K562 (cell line): Measurements from ENCODE around the gene PPFIA3. TPM values are rescaled to one million over a fixed set of nuclear protein-coding genes. Genes with fewer than 3 reads are reported as not detected.

ENCODE experiments used
- CBFA2T2 ChIP-seq: fragments of 450-650 bp; conservative IDR thresholded peaks from 2 replicates; pipeline ENCODE4 v1.6.1; 2017; ENCODE audit warnings: mild to moderate bottlenecking
- CBFB ChIP-seq: sonication (generic); formaldehyde crosslinking; IDR thresholded peaks from 2 replicates; pipeline ENCODE4 v1.4.0; 2020; ENCODE audit warnings: mild to moderate bottlenecking, missing genetic modification reagents
- E2F3 ChIP-seq: fragments of 250-450 bp; sonication (Bioruptor Pico); IDR thresholded peaks from 2 replicates; pipeline ENCODE4 v1.4.0; 2020; ENCODE audit warnings: mild to moderate bottlenecking
- EP400 ChIP-seq: fragments of 450-650 bp; IDR thresholded peaks from 2 replicates; pipeline ENCODE4 v1.6.1; 2017; ENCODE audit warnings: antibody characterized with exemption, mild to moderate bottlenecking, moderate library complexity
- HLTF ChIP-seq: fragments of 450-650 bp; IDR thresholded peaks from 2 replicates; pipeline ENCODE4 v1.6.1; 2016
- HOXB6 ChIP-seq: fragments of 250-450 bp; sonication (Bioruptor Pico); IDR thresholded peaks from 2 replicates; pipeline ENCODE4 v1.5.1; 2022; ENCODE audit warnings: mild to moderate bottlenecking, borderline replicate concordance
- KAT8 ChIP-seq: fragments of 450-650 bp; IDR thresholded peaks from 2 replicates; pipeline ENCODE4 v1.6.1; 2016; ENCODE audit warnings: low read depth, mild to moderate bottlenecking
- KHSRP ChIP-seq: fragments of 450-650 bp; IDR thresholded peaks from 2 replicates; pipeline ENCODE4 v1.6.1; 2017
- MTA3 ChIP-seq: fragments of 450-650 bp; formaldehyde crosslinking; IDR thresholded peaks from 2 replicates; pipeline ENCODE4 v1.6.1; 2017; ENCODE audit warnings: mild to moderate bottlenecking, borderline replicate concordance
- NELFE ChIP-seq: IDR thresholded peaks from 2 replicates; pipeline ENCODE4 v1.6.1; 2011; ENCODE audit warnings: mild to moderate bottlenecking; ENCODE audit not compliant: insufficient read depth, insufficient read length
- NFXL1 ChIP-seq: fragments of 450-650 bp; formaldehyde crosslinking; IDR thresholded peaks from 2 replicates; pipeline ENCODE4 v1.4.0; 2021; ENCODE audit warnings: mild to moderate bottlenecking
- NRF1 ChIP-seq, 2 experiments: fragments of 450-650 bp; IDR thresholded peaks in 1 of 2; conservative IDR thresholded peaks in 1 of 2; 2 replicates each; pipeline ENCODE4 v1.6.1; 2014; ENCODE audit warnings: mild to moderate bottlenecking in 2 of 2
- PHTF2 ChIP-seq: fragments of 250-450 bp; sonication (Bioruptor Pico); IDR thresholded peaks from 2 replicates; pipeline ENCODE4 v1.5.0; 2021; ENCODE audit warnings: mild to moderate bottlenecking
- POLR2AphosphoS2 ChIP-seq: IDR thresholded peaks from 2 replicates; pipeline ENCODE4 v1.6.1; 2012; ENCODE audit warnings: low read length, improper control_type of control experiment
- PRMT5 ChIP-seq: sonication (generic); formaldehyde crosslinking; IDR thresholded peaks from 2 replicates; pipeline ENCODE4 v1.5.0; 2020; ENCODE audit warnings: missing genetic modification reagents
- RCOR1 ChIP-seq, 2 experiments: IDR thresholded peaks; 2 replicates each; pipeline ENCODE4 v1.6.1; 2012; ENCODE audit warnings: low read depth in 2 of 2, low read length in 2 of 2, borderline replicate concordance in 1 of 2, improper control_type of control experiment in 1 of 2
- SNIP1 ChIP-seq: fragments of 450-650 bp; IDR thresholded peaks from 2 replicates; pipeline ENCODE4 v1.7.1; 2017; ENCODE audit warnings: low read depth, mild to moderate bottlenecking
- SRSF9 ChIP-seq: fragments of 200-400 bp; formaldehyde crosslinking; IDR thresholded peaks from 2 replicates; pipeline ENCODE4 v1.6.1; 2017; ENCODE audit warnings: low read depth, low read length, borderline replicate concordance
- TAF7 ChIP-seq: fragments of 450-650 bp; IDR thresholded peaks from 2 replicates; pipeline ENCODE4 v1.6.1; 2016; ENCODE audit warnings: missing genetic modification characterization, missing compliant biosample characterization
- TCFL5 ChIP-seq: fragments of 250-450 bp; sonication (Bioruptor Pico); conservative IDR thresholded peaks from 2 replicates; pipeline ENCODE4 v1.6.1; 2021; ENCODE audit warnings: mild to moderate bottlenecking, moderate library complexity, matching md5 sums
- ZBTB8A ChIP-seq: fragments of 450-650 bp; IDR thresholded peaks from 2 replicates; pipeline ENCODE4 v1.6.1; 2018; ENCODE audit warnings: mild to moderate bottlenecking, moderate library complexity; ENCODE audit not compliant: partially characterized antibody
- ZFX ChIP-seq: sonication (generic); formaldehyde crosslinking; IDR thresholded peaks from 2 replicates; pipeline ENCODE4 v1.8.0; 2022; ENCODE audit warnings: mild to moderate bottlenecking, missing genetic modification reagents, moderate library complexity
- ZNF354B ChIP-seq: fragments of 250-450 bp; sonication (Bioruptor Pico); IDR thresholded peaks from 2 replicates; pipeline ENCODE4 v1.4.0; 2020
- ZNF445 ChIP-seq: fragments of 250-450 bp; sonication (Bioruptor Pico); IDR thresholded peaks from 2 replicates; pipeline ENCODE4 v1.4.0; 2020; ENCODE audit warnings: low read depth, mild to moderate bottlenecking, moderate library complexity
- ZNF717 ChIP-seq: fragments of 250-450 bp; sonication (Bioruptor Pico); IDR thresholded peaks from 2 replicates; pipeline ENCODE4 v1.5.0; 2021
- polyA plus RNA-seq, 8 experiments: library from polyadenylated mRNA; depleted of rRNA in 4 of 8; stranded (reverse) in 5 of 8; unstranded in 3 of 8; fragments of >200 nt; fragmentation: Nextera tagmentation in 2 of 8; fragmentation: Illumina TruSeq in 1 of 8; extraction: Ambion mirVana in 2 of 8; extraction: Trizol in 1 of 8; gene quantifications; 2 replicates each; pipeline versions ENCODE4 v1.2.1 to v1.2.3, GENCODE V29; 2011 to 2014; ENCODE audit warnings: inconsistent platforms in 1 of 8, missing spikeins in 1 of 8
- total RNA-seq, 7 experiments: library from RNA; depleted of rRNA in 6 of 7; stranded (reverse); fragments of >200 nt in 6 of 7; fragmentation: Illumina TruSeq in 2 of 7; extraction: Trizol in 2 of 7; gene quantifications; 2 replicates each; pipeline versions ENCODE4 v1.2.1 to v1.2.3, GENCODE V29; 2011 to 2021; ENCODE audit warnings: low replicate concordance in 1 of 7
- TF ChIP-seq, protein P1 (sequence below): fragments of 450-650 bp; IDR thresholded peaks from 2 replicates; pipeline ENCODE4 v1.6.1; 2017; ENCODE audit warnings: mild to moderate bottlenecking, moderate library complexity
- TF ChIP-seq, protein P2 (sequence below): fragments of 250-450 bp; sonication (Bioruptor Pico); IDR thresholded peaks from 2 replicates; pipeline ENCODE4 v1.8.0; 2021; ENCODE audit warnings: borderline replicate concordance, mild to moderate bottlenecking, moderate library complexity; ENCODE audit not compliant: poor library complexity, severe bottlenecking
- TF ChIP-seq, protein P3 (sequence below), 2 experiments: fragments of 450-650 bp in 1 of 2; sonication (generic) in 1 of 2; formaldehyde crosslinking; conservative IDR thresholded peaks; 2 replicates each; pipeline versions ENCODE4 v1.4.0 to v1.8.1; 2020 to 2022; ENCODE audit warnings: mild to moderate bottlenecking in 1 of 2, missing genetic modification reagents in 1 of 2
- TF ChIP-seq, protein P4 (sequence below): sonication (generic); formaldehyde crosslinking; IDR thresholded peaks from 2 replicates; pipeline ENCODE4 v1.8.0; 2022; ENCODE audit warnings: mild to moderate bottlenecking, missing genetic modification reagents

The PPFIA3 gene
- total and polyA plus RNA-seq, 9 of the 15 experiments (the other 6 are each of a cell fraction or from before 2014, with no cell fraction given): 0.10 to 53.0 (median 17.6) TPM

DNA sequence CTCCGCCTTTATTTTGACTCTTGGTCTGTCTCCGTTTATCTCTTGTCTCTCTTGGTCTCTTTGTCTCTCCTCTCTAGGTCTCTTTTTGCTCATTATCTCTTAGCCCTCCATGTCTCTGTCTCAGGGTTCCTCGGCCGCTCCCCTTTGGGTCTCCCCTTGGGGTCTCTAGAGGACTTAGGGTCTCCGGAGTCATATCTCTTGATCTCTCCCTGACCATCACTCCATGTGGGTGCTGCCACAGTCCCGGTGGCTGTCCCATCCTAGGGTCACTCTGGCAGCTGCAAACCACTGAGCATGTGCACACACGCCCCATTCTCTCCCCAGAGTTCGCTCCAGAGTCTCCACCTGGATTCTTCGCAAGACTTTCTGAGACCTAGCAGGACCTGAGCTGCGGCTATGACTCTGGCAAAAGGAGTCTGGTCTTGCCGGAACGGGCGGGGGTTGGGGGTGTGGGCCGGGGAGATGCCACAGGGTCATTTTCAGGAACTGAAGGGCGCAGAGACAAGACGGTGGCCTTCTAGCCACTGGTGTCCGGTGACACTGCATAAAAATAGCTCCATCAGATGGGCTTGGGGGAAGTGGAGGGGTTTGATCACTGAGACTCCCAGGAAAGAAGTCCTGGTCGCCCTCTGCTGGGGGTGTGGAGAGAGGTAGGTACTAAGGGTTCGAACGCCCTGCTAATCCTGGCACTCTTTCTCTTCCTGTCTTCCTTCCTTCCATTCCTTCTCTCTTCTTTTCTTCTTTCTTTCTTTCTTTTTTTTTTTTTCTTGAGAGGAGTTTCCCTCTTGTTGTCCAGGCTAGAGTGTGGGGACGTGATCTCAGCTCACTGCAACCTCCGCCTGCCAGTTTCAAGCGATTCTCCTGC, 45.6 kb upstream of the PPFIA3 start (continued):
- TF ChIP-seq NRF1 (conservative IDR thresholded peaks at IDR 0.05 in 1 of 2, IDR thresholded peaks at IDR 0.05 in 1 of 2): peak; percentile 26 to 38; a peak in 1 of 4 replicates
- TF ChIP-seq, protein P1, sequence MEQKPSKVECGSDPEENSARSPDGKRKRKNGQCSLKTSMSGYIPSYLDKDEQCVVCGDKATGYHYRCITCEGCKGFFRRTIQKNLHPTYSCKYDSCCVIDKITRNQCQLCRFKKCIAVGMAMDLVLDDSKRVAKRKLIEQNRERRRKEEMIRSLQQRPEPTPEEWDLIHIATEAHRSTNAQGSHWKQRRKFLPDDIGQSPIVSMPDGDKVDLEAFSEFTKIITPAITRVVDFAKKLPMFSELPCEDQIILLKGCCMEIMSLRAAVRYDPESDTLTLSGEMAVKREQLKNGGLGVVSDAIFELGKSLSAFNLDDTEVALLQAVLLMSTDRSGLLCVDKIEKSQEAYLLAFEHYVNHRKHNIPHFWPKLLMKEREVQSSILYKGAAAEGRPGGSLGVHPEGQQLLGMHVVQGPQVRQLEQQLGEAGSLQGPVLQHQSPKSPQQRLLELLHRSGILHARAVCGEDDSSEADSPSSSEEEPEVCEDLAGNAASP: no peak
- TF ChIP-seq MTA3: no peak
- no peak for TF ChIP-seq PHTF2 (CRISPR knock-in tag)
- no peak for TF ChIP-seq KAT8
- TF ChIP-seq CBFB (CRISPR knock-in tag): no peak
- TF ChIP-seq, protein P2, sequence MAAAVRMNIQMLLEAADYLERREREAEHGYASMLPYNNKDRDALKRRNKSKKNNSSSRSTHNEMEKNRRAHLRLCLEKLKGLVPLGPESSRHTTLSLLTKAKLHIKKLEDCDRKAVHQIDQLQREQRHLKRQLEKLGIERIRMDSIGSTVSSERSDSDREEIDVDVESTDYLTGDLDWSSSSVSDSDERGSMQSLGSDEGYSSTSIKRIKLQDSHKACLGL (CRISPR knock-in tag): no peak
- no peak for TF ChIP-seq POLR2AphosphoS2
- no peak for TF ChIP-seq HOXB6 (CRISPR knock-in tag)
- no peak for TF ChIP-seq EP400
- no peak for TF ChIP-seq ZBTB8A
- no peak for TF ChIP-seq SNIP1
- no peak for TF ChIP-seq ZNF717 (CRISPR knock-in tag)
- TF ChIP-seq PRMT5: no peak
- no peak for TF ChIP-seq ZFX (CRISPR knock-in tag)
- no peak for TF ChIP-seq ZNF445 (CRISPR knock-in tag)
- no peak for TF ChIP-seq TAF7 (tag)
- TF ChIP-seq RCOR1 (IDR thresholded peaks at IDR 0.05; ENCODE audit: borderline replicate concordance in 1 of 2, low read depth in 2 of 2, low read length in 2 of 2): no peak; a peak in 1 of 4 replicates
- TF ChIP-seq TCFL5: no peak
- TF ChIP-seq HLTF: peak; percentile 83
- TF ChIP-seq ZNF354B (CRISPR knock-in tag): no peak
- TF ChIP-seq KHSRP: no peak
- TF ChIP-seq, protein P3, sequence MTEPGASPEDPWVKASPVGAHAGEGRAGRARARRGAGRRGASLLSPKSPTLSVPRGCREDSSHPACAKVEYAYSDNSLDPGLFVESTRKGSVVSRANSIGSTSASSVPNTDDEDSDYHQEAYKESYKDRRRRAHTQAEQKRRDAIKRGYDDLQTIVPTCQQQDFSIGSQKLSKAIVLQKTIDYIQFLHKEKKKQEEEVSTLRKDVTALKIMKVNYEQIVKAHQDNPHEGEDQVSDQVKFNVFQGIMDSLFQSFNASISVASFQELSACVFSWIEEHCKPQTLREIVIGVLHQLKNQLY (CRISPR knock-in tag; conservative IDR thresholded peaks at IDR 0.05): no peak
- TF ChIP-seq, protein P4, sequence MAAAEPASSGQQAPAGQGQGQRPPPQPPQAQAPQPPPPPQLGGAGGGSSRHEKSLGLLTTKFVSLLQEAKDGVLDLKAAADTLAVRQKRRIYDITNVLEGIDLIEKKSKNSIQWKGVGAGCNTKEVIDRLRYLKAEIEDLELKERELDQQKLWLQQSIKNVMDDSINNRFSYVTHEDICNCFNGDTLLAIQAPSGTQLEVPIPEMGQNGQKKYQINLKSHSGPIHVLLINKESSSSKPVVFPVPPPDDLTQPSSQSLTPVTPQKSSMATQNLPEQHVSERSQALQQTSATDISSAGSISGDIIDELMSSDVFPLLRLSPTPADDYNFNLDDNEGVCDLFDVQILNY (CRISPR knock-in tag): no peak
- TF ChIP-seq CBFA2T2: no peak
- TF ChIP-seq SRSF9: no peak
- no peak for TF ChIP-seq E2F3 (CRISPR knock-in tag)
- TF ChIP-seq NFXL1 (CRISPR knock-in tag): no peak
- TF ChIP-seq NELFE: no peak
